C4-2B (cell line): ENCODE data around the gene ZNF276.

ENCODE experiments used
- CTCF ChIP-seq: fragments of 450-650 bp; conservative IDR thresholded peaks from 2 replicates; pipeline ENCODE4 v1.5.1; 2017; ENCODE audit warnings: mild to moderate bottlenecking
- ZFX ChIP-seq: fragments of 450-650 bp; IDR thresholded peaks from 2 replicates; pipeline ENCODE4 v1.6.1; 2017

GRCh38 chr16:89722392-89723278, 1.3 kb downstream of the ZNF276 start:
- TF ChIP-seq CTCF, result no peak
- TF ChIP-seq ZFX, result no peak
